SU-DHL-6 (cell line): ENCODE results near the gene PDCD1LG2.

Experiments
- CTCF ChIP-seq: fragments of 200-600 bp; sonication (generic); IDR thresholded peaks from one replicate; pipeline ENCODE4 v1.5.1; 2017; ENCODE audit warnings: antibody characterized with exemption, mild to moderate bottlenecking, low read length, moderate library complexity; ENCODE audit not compliant: insufficient read depth, poor library complexity, severe bottlenecking
- EZH2phosphoT487 ChIP-seq: fragments of 200-600 bp; sonication (generic), shearing (Covaris generic); conservative IDR thresholded peaks from 2 replicates; pipeline ENCODE4 v1.6.1; 2018; ENCODE audit warnings: mild to moderate bottlenecking, antibody characterized with exemption, low read length, moderate library complexity, mixed read lengths

GRCh38 chr9:5592904-5593303, 82.6 kb downstream of the PDCD1LG2 start:
- TF ChIP-seq CTCF, result no peak
- no peak for TF ChIP-seq EZH2phosphoT487
